MM.1S (cell line): Measurements from ENCODE around the gene RAD23A.
A peak's percentile ranks its signal among the peaks of the same experiment; 100 is the strongest.

Source experiments
- DNase-seq: peaks from one replicate; pipeline ENCODE4 v3.0.0-alpha.2; 2015
- H2AFZ ChIP-seq: fragments of 300-600 bp; sonication (generic); 2 replicates; pipeline ENCODE4 v1.6.0; 2016; ENCODE audit warnings: antibody characterized with exemption, low read length
- H3F3A ChIP-seq: fragments of 300-600 bp; sonication (generic); 2 replicates; pipeline ENCODE4 v1.6.1; 2016; ENCODE audit warnings: mild to moderate bottlenecking, antibody characterized with exemption, low read length, moderate library complexity, mixed read lengths; ENCODE audit not compliant: insufficient read depth
- H3K27ac ChIP-seq: fragments of 300-600 bp; sonication (generic); 2 replicates; pipeline ENCODE4 v1.5.1; 2016; ENCODE audit warnings: mild to moderate bottlenecking, low read length
- H3K27me3 ChIP-seq: fragments of 300-600 bp; sonication (generic); replicated peaks from 2 replicates; pipeline ENCODE4 v1.6.0; 2016; ENCODE audit warnings: low read length; ENCODE audit not compliant: insufficient read depth
- H3K36me3 ChIP-seq: fragments of 300-600 bp; sonication (generic); replicated peaks from 2 replicates; pipeline ENCODE4 v1.6.1; 2016; ENCODE audit warnings: mild to moderate bottlenecking, low read length, mixed read lengths; ENCODE audit not compliant: insufficient read depth
- H3K4me1 ChIP-seq: fragments of 300-600 bp; sonication (generic); 2 replicates; pipeline ENCODE4 v1.6.1; 2016; ENCODE audit warnings: low read length, mixed read lengths
- H3K4me2 ChIP-seq: fragments of 300-600 bp; sonication (generic); 2 replicates; pipeline ENCODE4 v1.6.0; 2016; ENCODE audit warnings: low read depth, low read length
- H3K4me3 ChIP-seq: fragments of 300-600 bp; sonication (generic); 2 replicates; pipeline ENCODE4 v1.5.1; 2016; ENCODE audit warnings: low read length, mixed read lengths
- H3K79me2 ChIP-seq: fragments of 300-600 bp; sonication (generic); 2 replicates; pipeline ENCODE4 v1.6.1; 2016; ENCODE audit warnings: mixed run types, low read length, mixed read lengths
- H3K9ac ChIP-seq: fragments of 300-600 bp; sonication (generic); 2 replicates; pipeline ENCODE4 v1.6.1; 2016; ENCODE audit warnings: low read length, mixed read lengths
- H3K9me2 ChIP-seq: fragments of 300-600 bp; sonication (generic); replicated peaks from 2 replicates; pipeline ENCODE4 v1.6.1; 2016; ENCODE audit warnings: mild to moderate bottlenecking, low read length, mixed read lengths; ENCODE audit not compliant: insufficient read depth
- H3K9me3 ChIP-seq: fragments of 300-600 bp; sonication (generic); replicated peaks from 2 replicates; pipeline ENCODE4 v1.6.1; 2016; ENCODE audit warnings: mild to moderate bottlenecking, low read length, mixed read lengths; ENCODE audit not compliant: insufficient read depth
- H4K20me1 ChIP-seq: fragments of 300-600 bp; sonication (generic); 2 replicates; pipeline ENCODE4 v1.6.1; 2016; ENCODE audit warnings: mild to moderate bottlenecking, low read length, moderate library complexity, mixed read lengths; ENCODE audit not compliant: insufficient read depth
- CTCF ChIP-seq: fragments of 300-600 bp; sonication (generic); IDR thresholded peaks from 2 replicates; pipeline ENCODE4 v1.5.1; 2016; ENCODE audit warnings: antibody characterized with exemption, low read length, mixed read lengths
- EZH2 ChIP-seq: fragments of 300-600 bp; sonication (generic); optimal IDR thresholded peaks from 2 replicates; pipeline ENCODE3; 2017; ENCODE audit warnings: low read depth, mild to moderate bottlenecking, antibody characterized with exemption, low read length, mixed read lengths
- EZH2phosphoT487 ChIP-seq: fragments of 300-600 bp; sonication (generic); IDR thresholded peaks from 2 replicates; pipeline ENCODE4 v1.6.1; 2018; ENCODE audit warnings: antibody characterized with exemption, low read length

Gene RAD23A

GRCh38 chr19:12936582-12936981, 9.1 kb upstream of the RAD23A start:
- H3K9ac ChIP-seq, result peak overlapping the region; percentile 13; the same call in 1 of the 2 replicates
- no peaks in the 10 kb centered on the region for H3K9me3 ChIP-seq
- peaks cover 51% of the 10 kb centered on the region for H3K79me2 ChIP-seq
- no peak for TF ChIP-seq CTCF
- TF ChIP-seq EZH2phosphoT487, result no peak
- no peak for TF ChIP-seq EZH2
- no peak overlapping the region for H3K4me3 ChIP-seq
- peaks cover 50% of the 10 kb centered on the region for H3F3A ChIP-seq
- peaks cover 15% of the 10 kb centered on the region for H4K20me1 ChIP-seq
- peak overlapping the region; percentile 75; the same call in 1 of the 2 replicates for H3K27ac ChIP-seq
- H3K27me3 ChIP-seq, result no peaks in the 10 kb centered on the region
- peak overlapping the region; percentile 17; the same call in 1 of the 2 replicates for H3K4me2 ChIP-seq
- DNase-seq, result peak; percentile 55
- H3K36me3 ChIP-seq, result peaks cover 19% of the 10 kb centered on the region
- peaks cover 38% of the 10 kb centered on the region for H3K4me1 ChIP-seq
- no peaks in the 10 kb centered on the region for H3K9me2 ChIP-seq
- peak overlapping the region; percentile 22; the same call in 1 of the 2 replicates for H2AFZ ChIP-seq

GRCh38 chr19:12937093-12937926, 8.4 kb upstream of the RAD23A start:
- TF ChIP-seq EZH2 (no peak), EZH2phosphoT487 (no peak), CTCF (no peak)
- Histone ChIP-seq H3K9me3 (no peaks in the 10 kb centered on the region), H2AFZ (peak overlapping the region; percentile 45), H3F3A (peaks cover 57% of the 10 kb centered on the region), H3K36me3 (peaks cover 19% of the 10 kb centered on the region), H3K9ac (peak overlapping the region; percentile 49), H3K79me2 (peaks cover 46% of the 10 kb centered on the region), H4K20me1 (peaks cover 15% of the 10 kb centered on the region), H3K27ac (peak overlapping the region; percentile 75), H3K4me3 (peak overlapping the region; percentile 57), H3K4me2 (peak overlapping the region; percentile 77), H3K9me2 (no peaks in the 10 kb centered on the region), H3K4me1 (peaks cover 40% of the 10 kb centered on the region), H3K27me3 (no peaks in the 10 kb centered on the region)
- peak; percentile 38 for DNase-seq

GRCh38 chr19:12937927-12938778, 7.5 kb upstream of the RAD23A start, which contains the start of gene CALR:
Gene CALR (plus strand): TSS chr19:12938609. CDS start chr19:12938680, 71 bp downstream.
- Histone ChIP-seq H4K20me1 (peaks cover 15% of the 10 kb centered on the region), H3K4me1 (peaks cover 41% of the 10 kb centered on the region), H3F3A (peaks cover 63% of the 10 kb centered on the region), H3K4me2 (peak within 1 kb of the TSS; percentile 77), H3K27ac (peak within 1 kb of the TSS; percentile 75), H3K79me2 (peaks cover 42% of the 10 kb centered on the region), H3K36me3 (peaks cover 19% of the 10 kb centered on the region), H2AFZ (peak within 1 kb of the TSS; percentile 45), H3K4me3 (peak within 1 kb of the TSS; percentile 92), H3K27me3 (no peaks in the 10 kb centered on the region), H3K9me2 (no peaks in the 10 kb centered on the region), H3K9me3 (no peaks in the 10 kb centered on the region), H3K9ac (peak within 1 kb of the TSS; percentile 90)
- DNase-seq, result peak; percentile 100
- TF ChIP-seq CTCF (no peak), EZH2phosphoT487 (no peak), EZH2 (no peak)
